Thyroid gland (tissue), 4 donors: ENCODE measurements around the gene PRR33. TPM values are rescaled to one million over a fixed set of nuclear protein-coding genes. Genes with fewer than 3 reads are reported as not detected.

Experiments used
- DNase-seq, 2 donors: peaks; one replicate each; pipeline ENCODE4 v3.0.0-alpha.2; 2019
- H3K27ac ChIP-seq, 3 donors: fragments of 200-600 bp; sonication (generic); 1 replicate in 2 of 3; 2 replicates in 1 of 3; pipeline ENCODE4 v1.5.1; 2016 to 2019; ENCODE audit warnings: mild to moderate bottlenecking in 1 of 3, moderate library complexity in 1 of 3
- H3K27me3 ChIP-seq: fragments of 200-600 bp; sonication (generic); one replicate; pipeline ENCODE4 v1.5.1; 2019
- H3K36me3 ChIP-seq, 2 donors: fragments of 200-600 bp; sonication (generic); one replicate each; pipeline ENCODE4 v1.5.1; 2016 to 2019
- H3K4me1 ChIP-seq, 2 donors: fragments of 200-600 bp; sonication (generic); one replicate each; pipeline ENCODE4 v1.5.1; 2017 to 2019
- H3K4me3 ChIP-seq, 3 donors: fragments of 200-600 bp; sonication (generic); replicated peaks in 1 of 3; 1 replicate in 2 of 3; 2 replicates in 1 of 3; pipeline ENCODE4 v1.5.1; 2016; ENCODE audit warnings: mild to moderate bottlenecking in 1 of 3
- H3K9me3 ChIP-seq: fragments of 200-600 bp; sonication (generic); one replicate; pipeline ENCODE4 v1.5.1; 2017
- POLR2A ChIP-seq, 2 donors: fragments of 450-650 bp; IDR thresholded peaks; one replicate each; pipeline ENCODE4 v1.6.1; 2017; ENCODE audit warnings: antibody characterized with exemption in 2 of 2, mild to moderate bottlenecking in 2 of 2, moderate library complexity in 1 of 2
- WGBS, 2 donors: methylation state at CpG; one replicate each; pipeline ENCODE4 v1.1.5; 2017; 5-methylcytosine and 5-hydroxymethylcytosine counted together
- intact Hi-C: fragments of 100-400 bp; cut with DNase I; formaldehyde crosslinking; loops from one replicate; pipeline ENCODE4 v1.15.1; 2023
- total RNA-seq, 4 donors: library from RNA; depleted of rRNA; stranded (reverse); fragments of >200 nt; gene quantifications; one replicate each; pipeline ENCODE4 v1.2.3, GENCODE V29; 2016
- TF ChIP-seq, protein P1 (sequence below), 6 experiments: fragments of 200-600 bp in 3 of 6; fragments of 450-650 bp in 3 of 6; sonication (generic) in 3 of 6; IDR thresholded peaks; one replicate each; pipeline ENCODE4 v1.5.1; 2016 to 2019; ENCODE audit warnings: antibody characterized with exemption in 6 of 6, mild to moderate bottlenecking in 2 of 6, inconsistent platforms in 1 of 6, moderate library complexity in 1 of 6

PRR33 gene
- total RNA-seq, 4 donors from 2014 or later: not detected

DNA sequence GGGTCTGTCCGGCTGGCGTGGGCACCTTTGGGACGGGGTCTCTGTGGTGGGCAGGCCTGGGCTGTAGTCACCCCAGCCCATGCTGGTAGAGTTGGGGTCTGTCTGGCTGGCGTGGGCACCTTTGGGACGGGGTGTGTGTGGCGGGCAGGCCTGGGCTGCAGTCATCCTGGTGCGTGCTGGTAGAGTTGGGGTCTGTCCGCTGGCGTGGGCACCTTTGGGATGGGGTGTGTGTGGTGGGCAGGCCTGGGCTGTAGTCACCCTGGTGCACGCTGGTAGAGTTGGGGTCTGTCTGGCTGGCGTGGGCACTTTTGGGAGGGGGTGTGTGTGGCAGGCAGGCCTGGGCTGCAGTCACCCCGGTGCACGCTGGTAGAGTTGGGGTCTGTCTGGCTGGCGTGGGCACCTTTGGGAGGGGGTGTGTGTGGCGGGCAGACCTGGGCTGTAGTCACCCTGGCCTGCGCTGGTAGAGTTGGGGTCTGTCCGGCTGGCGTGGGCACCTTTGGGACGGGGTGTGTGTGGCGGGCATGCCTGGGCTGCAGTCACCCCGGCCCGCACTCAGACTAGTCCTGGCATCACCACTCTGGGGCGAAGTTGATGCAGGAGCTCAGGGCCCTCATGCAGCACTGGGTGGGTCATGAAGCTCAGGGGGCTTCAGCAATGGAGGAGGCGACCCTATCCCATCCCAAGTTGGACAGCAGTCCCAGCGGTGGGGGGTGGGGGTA is 19.3 kb downstream of the PRR33 start:
- Histone ChIP-seq H3K9me3 (no peaks in the 10 kb centered on the region), H3K4me3 (no peak overlapping the region), H3K4me1 (peaks cover 0 to 7% of the 10 kb centered on the region in 2 donors), H3K27ac (no peak overlapping the region), H3K27me3 (no peaks in the 10 kb centered on the region), H3K36me3 (no peaks in the 10 kb centered on the region)
- no peak for DNase-seq
- intact Hi-C loops: no loop called here
- TF ChIP-seq, protein P1, sequence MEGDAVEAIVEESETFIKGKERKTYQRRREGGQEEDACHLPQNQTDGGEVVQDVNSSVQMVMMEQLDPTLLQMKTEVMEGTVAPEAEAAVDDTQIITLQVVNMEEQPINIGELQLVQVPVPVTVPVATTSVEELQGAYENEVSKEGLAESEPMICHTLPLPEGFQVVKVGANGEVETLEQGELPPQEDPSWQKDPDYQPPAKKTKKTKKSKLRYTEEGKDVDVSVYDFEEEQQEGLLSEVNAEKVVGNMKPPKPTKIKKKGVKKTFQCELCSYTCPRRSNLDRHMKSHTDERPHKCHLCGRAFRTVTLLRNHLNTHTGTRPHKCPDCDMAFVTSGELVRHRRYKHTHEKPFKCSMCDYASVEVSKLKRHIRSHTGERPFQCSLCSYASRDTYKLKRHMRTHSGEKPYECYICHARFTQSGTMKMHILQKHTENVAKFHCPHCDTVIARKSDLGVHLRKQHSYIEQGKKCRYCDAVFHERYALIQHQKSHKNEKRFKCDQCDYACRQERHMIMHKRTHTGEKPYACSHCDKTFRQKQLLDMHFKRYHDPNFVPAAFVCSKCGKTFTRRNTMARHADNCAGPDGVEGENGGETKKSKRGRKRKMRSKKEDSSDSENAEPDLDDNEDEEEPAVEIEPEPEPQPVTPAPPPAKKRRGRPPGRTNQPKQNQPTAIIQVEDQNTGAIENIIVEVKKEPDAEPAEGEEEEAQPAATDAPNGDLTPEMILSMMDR (IDR thresholded peaks at IDR 0.05): no peak
- no peak for TF ChIP-seq POLR2A (IDR thresholded peaks at IDR 0.05)
- WGBS, 2 donors: 84 to 91% methylated on average over 6 to 20 of the region's 25 CpGs

DNA sequence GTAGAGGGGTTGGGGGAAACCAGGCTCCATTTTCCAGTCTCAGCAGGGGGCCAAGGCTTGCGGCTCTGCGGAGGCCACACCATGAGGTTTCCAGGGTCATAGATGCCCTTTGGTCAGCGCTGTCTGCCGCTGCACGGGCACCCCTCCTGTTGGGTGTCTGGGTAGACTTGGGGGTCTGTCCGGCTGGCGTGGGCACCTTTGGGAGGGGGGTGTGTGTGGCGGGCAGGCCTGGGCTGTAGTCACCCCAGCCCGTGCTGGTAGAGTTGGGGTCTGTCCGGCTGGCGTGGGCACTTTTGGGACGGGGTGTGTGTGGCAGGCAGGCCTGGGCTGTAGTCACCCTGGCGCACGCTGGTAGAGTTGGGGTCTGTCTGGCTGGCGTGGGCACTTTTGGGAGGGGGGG is 20.2 kb downstream of the PRR33 start:
- H3K36me3 ChIP-seq: no peaks in the 10 kb centered on the region
- no peaks in the 10 kb centered on the region for H3K27me3 ChIP-seq
- no peak for DNase-seq
- WGBS, 2 donors: 81 to 83% methylated on average over 11 to 12 of the region's 15 CpGs
- H3K4me3 ChIP-seq: no peak overlapping the region
- TF ChIP-seq, protein P1 (IDR thresholded peaks at IDR 0.05): no peak
- TF ChIP-seq POLR2A (IDR thresholded peaks at IDR 0.05): no peak
- intact Hi-C loops: no loop called here
- no peaks in the 10 kb centered on the region for H3K9me3 ChIP-seq
- peaks cover 0 to 3% of the 10 kb centered on the region in 2 donors for H3K4me1 ChIP-seq
- H3K27ac ChIP-seq: no peak overlapping the region

DNA sequence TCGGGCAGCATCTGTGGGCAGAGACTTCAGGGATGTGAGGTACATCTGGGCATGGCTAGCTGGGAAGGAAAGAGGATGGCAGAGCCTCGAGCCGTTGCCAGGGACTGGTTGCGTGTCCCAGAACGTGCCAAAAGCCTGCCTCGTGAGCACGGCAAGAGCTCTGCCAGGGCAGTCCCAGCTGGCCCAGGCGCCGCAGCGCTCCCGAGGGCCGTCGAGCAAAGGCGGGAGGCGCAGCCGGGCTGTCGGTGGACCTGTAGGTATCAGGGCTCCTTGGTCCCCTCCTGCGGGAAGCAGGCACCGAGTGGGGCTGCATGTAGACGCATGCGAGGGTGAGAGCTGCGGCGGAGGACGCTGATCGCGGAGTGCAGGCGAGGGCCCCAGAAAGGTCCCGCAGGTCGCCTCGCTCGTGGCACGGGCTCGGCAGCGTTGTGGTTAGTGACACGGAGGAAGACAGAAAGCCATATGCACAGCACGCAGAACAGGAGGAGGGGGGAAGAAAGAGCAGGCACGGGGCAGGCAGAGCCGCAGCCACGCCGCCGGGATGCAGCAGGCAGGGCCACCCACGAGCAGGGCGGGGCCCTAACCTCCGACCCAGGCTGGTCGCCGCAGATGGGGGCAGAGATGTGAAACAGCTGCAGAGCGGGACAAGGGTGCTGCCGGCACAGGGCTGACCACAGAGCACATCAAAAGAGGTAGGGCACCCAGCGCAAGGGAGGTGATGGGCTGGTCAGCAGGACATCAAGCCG is 20.8 kb downstream of the PRR33 start:
- Histone ChIP-seq H3K27me3 (no peaks in the 10 kb centered on the region), H3K4me1 (no peaks in the 10 kb centered on the region), H3K9me3 (no peaks in the 10 kb centered on the region), H3K4me3 (no peak overlapping the region), H3K36me3 (no peaks in the 10 kb centered on the region), H3K27ac (no peak overlapping the region)
- no peak for DNase-seq
- intact Hi-C loops: no loop called here
- TF ChIP-seq, protein P1 (IDR thresholded peaks at IDR 0.05): no peak
- no peak for TF ChIP-seq POLR2A (IDR thresholded peaks at IDR 0.05)
- WGBS, 2 donors: 37 to 58% methylated on average over 39 to 46 of the region's 50 CpGs

DNA sequence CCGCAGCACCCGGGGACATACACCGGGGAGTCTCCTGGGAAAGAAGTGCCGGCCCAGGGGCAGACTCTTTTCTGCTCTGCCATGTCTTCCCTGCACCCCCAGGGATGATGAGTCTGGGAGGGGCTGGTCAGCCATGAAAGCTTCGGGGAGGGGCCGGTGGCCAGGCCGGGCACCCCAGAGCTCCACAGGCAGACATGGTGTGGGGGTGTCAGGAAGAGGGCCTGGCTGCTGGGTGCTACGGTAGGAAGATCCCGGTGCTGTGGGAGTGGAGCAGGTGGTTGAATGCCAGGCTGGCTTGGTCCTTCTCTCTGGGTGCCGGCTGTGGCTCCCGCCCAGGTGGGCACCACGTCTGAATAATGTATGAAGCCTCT is 21.4 kb downstream of the PRR33 start:
- TF ChIP-seq POLR2A (IDR thresholded peaks at IDR 0.05): no peak
- TF ChIP-seq, protein P1 (IDR thresholded peaks at IDR 0.05): no peak
- Histone ChIP-seq H3K27me3 (no peaks in the 10 kb centered on the region), H3K27ac (no peak overlapping the region), H3K9me3 (no peaks in the 10 kb centered on the region), H3K36me3 (no peaks in the 10 kb centered on the region), H3K4me3 (no peak overlapping the region), H3K4me1 (peaks cover 0 to 2% of the 10 kb centered on the region in 2 donors)
- intact Hi-C loops: no loop called here
- 61 to 79% methylated on average over 8 to 11 of the region's 12 CpGs for WGBS, 2 donors
- no peak for DNase-seq
